SK-N-SH (cell line): ENCODE measurements around the gene PRIM1.

ENCODE experiments used
- CTCF ChIP-seq: fragments of 200-600 bp; sonication (generic); IDR thresholded peaks from 2 replicates; pipeline ENCODE4 v1.6.1; 2017; ENCODE audit warnings: antibody characterized with exemption, mild to moderate bottlenecking, moderate library complexity
- EP300 ChIP-seq, 2 experiments: IDR thresholded peaks; 2 replicates each; pipeline versions ENCODE4 v1.4.0 to v1.6.1; 2012; ENCODE audit warnings: borderline replicate concordance in 1 of 2, low read depth in 1 of 2, low read length in 1 of 2
- EZH2phosphoT487 ChIP-seq: fragments of 200-600 bp; sonication (generic); IDR thresholded peaks from 2 replicates; pipeline ENCODE4 v1.6.1; 2017; ENCODE audit warnings: low read depth, mixed run types, mild to moderate bottlenecking, antibody characterized with exemption, moderate library complexity, borderline replicate concordance
- FOXM1 ChIP-seq: IDR thresholded peaks from 2 replicates; pipeline ENCODE4 v1.4.0; 2012; ENCODE audit warnings: low read depth, mild to moderate bottlenecking
- JUND ChIP-seq: IDR thresholded peaks from 2 replicates; pipeline ENCODE4 v1.4.0; 2012
- MAX ChIP-seq: IDR thresholded peaks from 2 replicates; pipeline ENCODE4 v1.4.0; 2012; ENCODE audit warnings: low read depth
- REST ChIP-seq: IDR thresholded peaks from 2 replicates; pipeline ENCODE4 v1.6.1; 2012; ENCODE audit warnings: mild to moderate bottlenecking, low read depth, low read length, moderate library complexity
- RFX5 ChIP-seq: IDR thresholded peaks from 2 replicates; pipeline ENCODE4 v1.6.1; 2012; ENCODE audit warnings: mild to moderate bottlenecking, improper control_type of control experiment, low read length
- SMC3 ChIP-seq: IDR thresholded peaks from 2 replicates; pipeline ENCODE4 v1.6.1; 2012; ENCODE audit warnings: low read depth, low read length, improper control_type of control experiment
- TAF1 ChIP-seq: IDR thresholded peaks from 2 replicates; pipeline ENCODE4 v1.6.1; 2012; ENCODE audit warnings: low read depth, mild to moderate bottlenecking, low read length, moderate library complexity, borderline replicate concordance

- TF ChIP-seq CTCF (no peak), MAX (no peak), FOXM1 (no peak), RFX5 (no peak), SMC3 (no peak), EZH2phosphoT487 (no peak), REST (no peak), JUND (no peak), TAF1 (no peak), EP300 (IDR thresholded peaks at IDR 0.05; ENCODE audit: borderline replicate concordance in 1 of 2, low read depth in 1 of 2, low read length in 1 of 2) (no peak)
These were observed 8.3 kb upstream of the PRIM1 start for GRCh38 chr12:56760460-56760859.
